OCI-LY1 (cell line): ENCODE data around the gene CCDC141.
A peak's percentile ranks its signal among the peaks of the same experiment; 100 is the strongest.

Experiments
- H2AFZ ChIP-seq: fragments of 200-600 bp; sonication (generic), shearing (Covaris generic); 2 replicates; pipeline ENCODE4 v1.6.0; 2014; ENCODE audit warnings: antibody characterized with exemption, mild to moderate bottlenecking, low read length
- H3F3A ChIP-seq: fragments of 200-600 bp; sonication (generic), shearing (Covaris generic); 2 replicates; pipeline ENCODE4 v1.6.0; 2014; ENCODE audit warnings: mild to moderate bottlenecking, antibody characterized with exemption, low read length, moderate library complexity; ENCODE audit not compliant: insufficient read depth
- H3K27ac ChIP-seq: fragments of 200-600 bp; sonication (generic); 2 replicates; pipeline ENCODE4 v1.5.1; 2014; ENCODE audit warnings: low read length, mixed run types, mild to moderate bottlenecking, low read depth; ENCODE audit not compliant: poor library complexity, severe bottlenecking
- H3K27me3 ChIP-seq: fragments of 200-600 bp; sonication (generic); 2 replicates; pipeline ENCODE4 v1.6.0; 2014; ENCODE audit warnings: antibody characterized with exemption, mild to moderate bottlenecking, low read length, moderate library complexity; ENCODE audit not compliant: insufficient read depth
- H3K36me3 ChIP-seq: fragments of 200-600 bp; sonication (generic); 2 replicates; pipeline ENCODE4 v1.6.1; 2014; ENCODE audit warnings: mild to moderate bottlenecking, antibody characterized with exemption, low read length, moderate library complexity, mixed read lengths; ENCODE audit not compliant: insufficient read depth
- H3K4me1 ChIP-seq: fragments of 200-600 bp; sonication (generic); 2 replicates; pipeline ENCODE4 v1.5.1; 2014; ENCODE audit warnings: mild to moderate bottlenecking, low read length, moderate library complexity; ENCODE audit not compliant: insufficient read depth, severe bottlenecking
- H3K4me2 ChIP-seq: fragments of 200-600 bp; sonication (generic), shearing (Covaris generic); 2 replicates; pipeline ENCODE4 v1.6.1; 2014; ENCODE audit warnings: low read length
- H3K4me3 ChIP-seq: fragments of 200-600 bp; sonication (generic); 2 replicates; pipeline ENCODE4 v1.5.1; 2014; ENCODE audit warnings: low read length, low read depth, mild to moderate bottlenecking, mixed read lengths; ENCODE audit not compliant: poor library complexity, severe bottlenecking
- H3K79me2 ChIP-seq: fragments of 200-600 bp; shearing (Covaris generic); 2 replicates; pipeline ENCODE4 v1.6.1; 2016; ENCODE audit warnings: mixed run types, low read length, mixed read lengths; ENCODE audit not compliant: insufficient read depth
- H3K9ac ChIP-seq: fragments of 200-600 bp; sonication (generic), shearing (Covaris generic); 2 replicates; pipeline ENCODE4 v1.6.1; 2014; ENCODE audit warnings: mild to moderate bottlenecking, low read length, mixed read lengths
- H3K9me2 ChIP-seq: fragments of 200-600 bp; sonication (generic), shearing (Covaris generic); 2 replicates; pipeline ENCODE4 v1.6.1; 2014; ENCODE audit warnings: low read depth, mild to moderate bottlenecking, low read length, mixed read lengths
- H3K9me3 ChIP-seq: fragments of 200-600 bp; shearing (Covaris generic); 2 replicates; pipeline ENCODE4 v1.6.1; 2014; ENCODE audit warnings: low read length, mixed read lengths
- H4K20me1 ChIP-seq: fragments of 200-600 bp; sonication (generic), shearing (Covaris generic); 2 replicates; pipeline ENCODE4 v1.6.0; 2016; ENCODE audit warnings: mild to moderate bottlenecking, low read length; ENCODE audit not compliant: insufficient read depth
- CTCF ChIP-seq: fragments of 200-600 bp; sonication (generic), shearing (Covaris generic); IDR thresholded peaks from 2 replicates; pipeline ENCODE4 v1.5.1; 2017; ENCODE audit warnings: mild to moderate bottlenecking, antibody characterized with exemption, low read length, moderate library complexity, mixed read lengths
- EZH2 ChIP-seq: fragments of 200-600 bp; sonication (generic), shearing (Covaris generic); IDR thresholded peaks from 2 replicates; pipeline ENCODE4 v1.8.0; 2017; ENCODE audit warnings: borderline replicate concordance, mixed run types, mild to moderate bottlenecking, antibody characterized with exemption, low read length, moderate library complexity, mixed read lengths

CCDC141 gene

GRCh38 chr2:178962805-178963433 lies 87.0 kb downstream of the CCDC141 start:
- Histone ChIP-seq H3K27me3 (no peaks in the 10 kb centered on the region), H3K27ac (peak overlapping the region; percentile 45), H3F3A (no peaks in the 10 kb centered on the region), H3K4me2 (no peak overlapping the region), H2AFZ (no peak overlapping the region), H3K79me2 (no peaks in the 10 kb centered on the region), H3K4me1 (peaks cover 8% of the 10 kb centered on the region), H4K20me1 (no peaks in the 10 kb centered on the region), H3K9me2 (no peaks in the 10 kb centered on the region), H3K36me3 (no peaks in the 10 kb centered on the region), H3K4me3 (no peak overlapping the region), H3K9me3 (no peaks in the 10 kb centered on the region), H3K9ac (no peak overlapping the region)
- TF ChIP-seq CTCF (no peak; the same call in 1 of the 2 replicates), EZH2 (no peak)

- H3K27ac ChIP-seq = no peak overlapping the region
- H3K4me2 ChIP-seq = no peak overlapping the region
- no peaks in the 10 kb centered on the region for H3K9me3 ChIP-seq
- no peak for TF ChIP-seq EZH2
- TF ChIP-seq CTCF = no peak
- no peaks in the 10 kb centered on the region for H3K27me3 ChIP-seq
- peaks cover 8% of the 10 kb centered on the region for H3K4me1 ChIP-seq
- H2AFZ ChIP-seq = no peak overlapping the region
- no peak overlapping the region for H3K4me3 ChIP-seq
- 0 out of 2 replicates have a peak, but pooled peaks cover under 1% of the 10 kb centered on the region for H3K36me3 ChIP-seq
- no peaks in the 10 kb centered on the region for H3K79me2 ChIP-seq
- no peaks in the 10 kb centered on the region for H3K9me2 ChIP-seq
- no peaks in the 10 kb centered on the region for H4K20me1 ChIP-seq
- no peak overlapping the region for H3K9ac ChIP-seq
- no peaks in the 10 kb centered on the region for H3F3A ChIP-seq
Measured at GRCh38 chr2:178962152-178962551, 87.8 kb downstream of the CCDC141 start.

GRCh38 chr2:178954049-178954448 lies 95.9 kb downstream of the CCDC141 start:
- Histone ChIP-seq H4K20me1 (no peaks in the 10 kb centered on the region), H3F3A (no peaks in the 10 kb centered on the region), H3K27ac (no peak overlapping the region), H2AFZ (no peak overlapping the region), H3K9ac (no peak overlapping the region), H3K9me3 (no peaks in the 10 kb centered on the region), H3K79me2 (no peaks in the 10 kb centered on the region), H3K4me1 (no peaks in the 10 kb centered on the region), H3K4me2 (no peak overlapping the region), H3K27me3 (no peaks in the 10 kb centered on the region), H3K4me3 (no peak overlapping the region), H3K9me2 (no peaks in the 10 kb centered on the region), H3K36me3 (0 out of 2 replicates have a peak, but pooled peaks cover 4% of the 10 kb centered on the region)
- no peak for TF ChIP-seq CTCF
- no peak for TF ChIP-seq EZH2
